Measurements from ENCODE around the gene MARCHF6. TPM values are rescaled to one million over a fixed set of nuclear protein-coding genes. Genes with fewer than 3 reads are reported as not detected.

Gene MARCHF6
- total and polyA plus RNA-seq, 2 of the 8 experiments (the other 6 are each of a cell fraction or from before 2014, with no cell fraction given), result 93.1 to 118 TPM

- TF ChIP-seq ATF2 (IDR thresholded peaks at IDR 0.05; ENCODE audit: low read length), result no peak
- TF ChIP-seq RBBP5 (IDR thresholded peaks at IDR 0.05; ENCODE audit: borderline replicate concordance, low read depth, low read length), result no peak
- TF ChIP-seq SIN3A (conservative IDR thresholded peaks at IDR 0.05 in 1 of 2, IDR thresholded peaks at IDR 0.05 in 1 of 2; ENCODE audit: low read depth in 1 of 2, low read length in 2 of 2), result no peak
- TF ChIP-seq EGR1 (IDR thresholded peaks at IDR 0.05; ENCODE audit: borderline replicate concordance, low read depth, low read length), result no peak
- TF ChIP-seq MAX (IDR thresholded peaks at IDR 0.05), result no peak
- TF ChIP-seq FOSL1 (IDR thresholded peaks at IDR 0.05; ENCODE audit: insufficient read depth, low read depth, low read length), result no peak
- no peak for TF ChIP-seq SAP30 (IDR thresholded peaks at IDR 0.05; ENCODE audit: insufficient read depth, insufficient replicate concordance, low read length)
These were observed 21.2 kb upstream of the MARCHF6 start (continued) for GRCh38 chr5:10332301-10332700.

All from H1 (cell line).